Stimulated activated CD8-positive, alpha-beta memory T cell treated with anti-CD3 and anti-CD28 coated beads, Interleukin-7, amount 100 ng/mL, for 4 hours (primary cell): ENCODE results near the gene GOLIM4.
"Not testable (repeated sequence)": the region's sequence is repeated elsewhere in the genome, so short reads cannot be mapped to it uniquely, and the experiment has no call there.

Experiments
- DNase-seq, 2 donors: peaks; one replicate each; pipeline ENCODE4 v3.0.0-alpha.2; 2020; ENCODE audit warnings: low read depth in 2 of 2

The GOLIM4 gene

GRCh38 chr3:168095611-168096209, at the start of gene GOLIM4:
TSS of gene GOLIM4 (minus strand) at chr3:168095924. CDS start at chr3:168095285, 639 bp downstream.
- DNase-seq, result peak; percentile 18 to 58

- no peak for DNase-seq
Observed at GRCh38 chr3:168141405-168141998, 45.8 kb upstream of the GOLIM4 start.

DNA sequence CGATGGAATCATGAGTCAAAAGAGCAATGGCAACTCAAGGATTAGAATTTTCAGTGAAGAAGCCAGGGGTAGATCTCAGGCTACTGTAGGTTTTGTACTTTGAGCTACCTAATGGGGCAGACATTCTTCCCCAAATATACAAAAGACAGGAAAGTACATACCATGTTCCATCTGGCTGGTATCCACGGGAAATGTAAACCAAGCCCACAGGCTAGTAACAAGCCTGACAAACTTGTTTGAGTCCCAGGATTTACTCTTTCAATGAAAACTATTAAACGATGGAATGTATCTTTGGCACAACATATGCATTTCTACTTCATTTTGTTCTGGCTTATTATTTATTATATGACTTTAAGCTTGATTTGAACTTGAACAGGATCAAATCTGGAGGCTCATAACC, 44.2 kb upstream of the GOLIM4 start:
- no peak for DNase-seq

- no peak for DNase-seq
Observed at GRCh38 chr3:168138421-168138820, 42.7 kb upstream of the GOLIM4 start.

GRCh38 chr3:168134931-168135330, 39.2 kb upstream of the GOLIM4 start:
- DNase-seq, result no peak

- DNase-seq, result not testable (repeated sequence)
Observed at GRCh38 chr3:168130250-168130649, 34.5 kb upstream of the GOLIM4 start.

GRCh38 chr3:168128463-168128862, 32.7 kb upstream of the GOLIM4 start:
- not testable (repeated sequence) for DNase-seq

GRCh38 chr3:168127466-168127865, 31.7 kb upstream of the GOLIM4 start:
- DNase-seq, result no peak

GRCh38 chr3:168124791-168125190, 29.1 kb upstream of the GOLIM4 start:
- no peak for DNase-seq

GRCh38 chr3:168124291-168124690, 28.6 kb upstream of the GOLIM4 start:
- DNase-seq, result no peak

- no peak for DNase-seq
Observed at GRCh38 chr3:168123201-168124176, 27.8 kb upstream of the GOLIM4 start.

DNA sequence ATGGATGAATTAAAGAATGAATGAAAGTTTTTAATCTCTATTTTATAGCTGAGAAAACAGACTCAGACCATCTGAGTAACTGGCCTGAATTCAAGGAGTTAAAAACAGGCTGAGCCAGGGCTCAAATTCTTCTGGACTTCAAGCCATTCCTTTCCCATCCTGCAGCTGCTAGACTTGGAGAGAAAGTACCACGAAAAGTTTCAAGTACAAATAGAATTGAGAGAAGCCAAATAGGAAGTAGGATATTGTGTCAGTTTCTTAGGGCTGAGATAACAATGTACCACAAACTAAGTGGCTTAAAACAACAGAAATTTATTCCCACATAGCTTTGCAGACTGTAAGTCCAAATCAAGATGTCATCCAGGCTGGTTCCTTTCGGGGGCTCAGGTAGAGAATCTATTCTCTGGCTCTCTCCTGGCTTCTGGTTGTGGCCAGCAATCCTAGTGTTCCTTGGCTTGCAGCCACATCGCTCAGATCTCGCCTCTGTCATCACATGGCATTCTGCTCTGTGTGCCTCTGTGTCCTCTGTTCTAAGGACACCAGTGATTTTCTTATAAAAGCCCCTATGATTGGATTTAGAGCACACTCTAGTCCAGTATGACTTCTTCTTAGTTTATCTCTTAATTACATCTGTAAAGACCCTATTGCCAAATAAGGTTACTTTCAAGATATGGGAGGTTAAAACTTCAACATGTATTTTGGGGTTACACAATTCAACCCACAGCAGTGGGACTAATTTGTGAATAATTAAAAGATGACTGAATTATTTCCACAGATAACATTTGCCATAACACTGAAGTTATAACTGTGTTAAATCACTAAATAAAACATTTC, 25.7 kb upstream of the GOLIM4 start:
- DNase-seq, result no peak

GRCh38 chr3:168117853-168118313, 22.2 kb upstream of the GOLIM4 start:
- DNase-seq, result no peak

DNA sequence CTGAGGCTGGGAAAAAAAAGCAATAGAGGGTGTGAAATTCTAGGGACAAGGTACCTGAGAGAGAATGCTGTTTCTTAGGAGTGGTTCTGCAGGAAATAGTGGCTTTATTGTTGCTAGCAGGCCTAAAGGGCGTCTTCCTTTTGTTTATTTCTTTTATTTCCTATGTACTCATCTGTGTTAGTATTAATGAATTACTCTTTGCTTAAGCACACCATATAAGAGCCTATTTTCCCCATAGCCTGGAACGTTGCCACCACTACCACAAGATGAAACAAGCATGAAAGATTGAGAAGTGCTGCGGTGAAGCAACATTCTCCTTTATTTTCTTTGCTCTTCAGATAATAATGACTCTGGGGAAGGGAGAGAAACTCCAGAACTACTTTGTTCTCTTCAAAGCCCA, 21.3 kb upstream of the GOLIM4 start:
- no peak for DNase-seq

DNA sequence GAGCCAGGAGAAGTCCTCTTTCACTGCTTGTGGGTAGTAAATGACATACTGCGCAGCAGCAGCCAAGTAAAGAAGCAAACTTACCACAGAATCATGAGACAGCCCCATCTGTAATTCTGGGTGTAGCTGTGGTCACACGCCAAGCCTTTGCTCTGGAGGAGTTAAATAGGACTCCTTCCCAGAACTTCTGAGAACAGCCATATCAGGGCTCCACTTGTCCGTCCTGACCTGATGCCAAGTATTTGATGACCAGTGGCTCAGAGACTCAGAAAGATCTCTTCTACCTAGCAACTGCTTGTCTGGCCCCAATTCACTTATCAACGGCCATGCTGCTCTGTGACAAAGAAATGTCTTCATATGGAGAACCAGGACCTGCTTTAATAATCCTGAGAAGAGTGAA, 20.6 kb upstream of the GOLIM4 start:
- DNase-seq, result no peak

DNA sequence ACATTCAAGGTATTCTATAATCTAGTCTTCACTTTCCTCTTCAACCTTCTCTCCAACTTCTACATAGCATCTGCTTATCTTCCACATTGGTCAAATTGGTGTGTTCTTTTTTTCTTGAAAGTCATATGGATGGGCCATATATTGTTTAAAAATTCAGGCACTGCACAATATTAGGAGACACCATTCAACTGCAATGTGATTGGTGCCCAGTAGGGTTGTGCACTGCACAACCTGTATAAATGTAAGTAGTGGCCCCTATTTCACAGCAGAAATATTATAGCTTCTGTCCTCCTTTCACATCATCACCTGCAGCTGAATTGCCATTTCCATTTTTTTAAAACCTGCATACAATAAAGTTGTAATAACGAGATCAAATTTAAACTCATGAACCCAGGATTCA, 18.1 kb upstream of the GOLIM4 start:
- DNase-seq, result no peak

- no peak for DNase-seq
Observed at GRCh38 chr3:168112894-168113293, 17.2 kb upstream of the GOLIM4 start.

DNA sequence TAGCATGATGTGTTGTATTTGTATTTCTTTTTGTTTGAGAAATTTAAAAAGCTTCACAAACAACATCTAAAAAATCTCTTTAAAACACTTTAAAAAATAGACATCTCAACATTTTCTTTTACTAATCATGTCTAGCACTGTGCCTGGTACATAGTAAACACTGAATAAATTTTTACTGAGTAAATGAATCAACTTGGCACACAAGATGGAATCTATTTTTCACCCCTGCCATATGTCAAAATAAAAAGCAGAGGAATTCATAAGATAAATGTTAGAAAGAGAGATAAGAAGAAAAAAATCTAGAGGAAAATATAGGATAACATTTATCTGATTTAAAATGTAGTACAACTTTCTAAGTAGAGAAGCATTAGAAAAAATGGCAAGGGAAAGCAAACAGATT, 8.6 kb upstream of the GOLIM4 start:
- DNase-seq, result no peak

- no peak for DNase-seq
Observed at GRCh38 chr3:168102735-168103410, 7.1 kb upstream of the GOLIM4 start.

- no peak for DNase-seq
Observed at GRCh38 chr3:168100777-168101492, 5.2 kb upstream of the GOLIM4 start.
